Astrocyte of the cerebellum (primary cell): ENCODE measurements around the gene CBX5.
"Not testable (repeated sequence)": the region's sequence is repeated elsewhere in the genome, so short reads cannot be mapped to it uniquely, and the experiment has no call there.

ENCODE experiments used
- DNase-seq: peaks from one replicate; pipeline ENCODE4 v3.0.0-alpha.2; 2011; ENCODE audit warnings: low read depth
- H3K4me3 ChIP-seq: 2 replicates; pipeline ENCODE4 v1.5.1; 2011; ENCODE audit warnings: mild to moderate bottlenecking, low read depth, low read length, moderate library complexity
- CTCF ChIP-seq: IDR thresholded peaks from 2 replicates; pipeline ENCODE4 v1.5.1; 2012; ENCODE audit warnings: low read length, low read depth, moderate library complexity, mild to moderate bottlenecking; ENCODE audit errors: missing control alignments
- in situ Hi-C: cut with HindIII; loops from 2 replicates; pipeline ENCODE4 v1.10.0; 2017; ENCODE audit warnings: low sequenced_read_pairs

Gene CBX5

GRCh38 chr12:54282949-54283593 lies 3.1 kb upstream of the CBX5 start:
- TF ChIP-seq CTCF, result no peak
- no peak for DNase-seq
- peak overlapping the region; percentile 95 for H3K4me3 ChIP-seq
- in situ Hi-C loops, result no loop called here

- in situ Hi-C loops, DNase-seq: not testable (repeated sequence)
- H3K4me3 ChIP-seq, result peak overlapping the region; percentile 95
Measured at GRCh38 chr12:54281694-54282093, 1.8 kb upstream of the CBX5 start.

- DNase-seq, in situ Hi-C loops: not testable (repeated sequence)
- peak overlapping the region; percentile 95 for H3K4me3 ChIP-seq
Measured at GRCh38 chr12:54281261-54281638, 1.3 kb upstream of the CBX5 start.

GRCh38 chr12:54280468-54281260 lies 742 bp upstream of the CBX5 start, which contains the start of gene HNRNPA1:
Gene HNRNPA1, plus strand, starts transcription at chr12:54280726. Its CDS starts 82 bp downstream, at chr12:54280808.
- no peak for TF ChIP-seq CTCF
- in situ Hi-C loops, result no loop called here
- peak within 1 kb of the TSS; percentile 95 for H3K4me3 ChIP-seq
- peak; percentile 100 for DNase-seq

GRCh38 chr12:54279227-54279631 lies 693 bp downstream of the CBX5 start:
- in situ Hi-C loops, result no loop called here
- H3K4me3 ChIP-seq, result peak overlapping the region; percentile 95
- DNase-seq, result no peak
- no peak for TF ChIP-seq CTCF

GRCh38 chr12:54277823-54278276 lies 2.1 kb downstream of the CBX5 start:
- no peak for TF ChIP-seq CTCF
- H3K4me3 ChIP-seq, result peak overlapping the region; percentile 95
- in situ Hi-C loops, result no loop called here
- no peak for DNase-seq

- in situ Hi-C loops, result no loop called here
- no peak overlapping the region for H3K4me3 ChIP-seq
- TF ChIP-seq CTCF, result no peak
- no peak for DNase-seq
Measured at GRCh38 chr12:54276368-54276767, 3.6 kb downstream of the CBX5 start.
